Activated naive CD4-positive, alpha-beta T cell treated with anti-CD3 and anti-CD28 coated beads for 36 hours (primary cell): ENCODE results near the gene MKLN1. TPM values are rescaled to one million over a fixed set of nuclear protein-coding genes. Genes with fewer than 3 reads are reported as not detected.
"Not testable (repeated sequence)": the region's sequence is repeated elsewhere in the genome, so short reads cannot be mapped to it uniquely, and the experiment has no call there.

ENCODE experiments used
- CTCF ChIA-PET: fragments of 350-600 bp; sonication (Branson Sonifier 250); formaldehyde crosslinking; loops from one replicate; lab custom pipeline; 2021; ENCODE audit warnings: antibody characterized with exemption; lab: Charles Lee
- DNase-seq: peaks from one replicate; pipeline ENCODE4 v3.0.0-alpha.2; 2020
- H3K27ac Mint-ChIP-seq: one replicate; pipeline ENCODE4 v1.8.0; 2021; ENCODE audit warnings: mild to moderate bottlenecking, mixed read lengths
- H3K27me3 Mint-ChIP-seq: one replicate; pipeline ENCODE4 v1.8.0; 2021; ENCODE audit warnings: low read depth, mixed read lengths
- H3K36me3 Mint-ChIP-seq: one replicate; pipeline ENCODE4 v1.8.0; 2021; ENCODE audit warnings: low read depth, mixed read lengths
- H3K4me1 Mint-ChIP-seq: one replicate; pipeline ENCODE4 v1.8.0; 2021; ENCODE audit warnings: low read depth, mixed read lengths
- H3K4me3 Mint-ChIP-seq: one replicate; pipeline ENCODE4 v1.8.0; 2021; ENCODE audit warnings: mild to moderate bottlenecking, moderate library complexity, mixed read lengths
- H3K9me3 Mint-ChIP-seq: one replicate; pipeline ENCODE4 v1.8.0; 2021; ENCODE audit warnings: mixed read lengths
- intact Hi-C: fragments of 100-400 bp; cut with micrococcal nuclease; formaldehyde crosslinking; loops from one replicate; pipeline ENCODE4 v1.15.1; 2023
- total RNA-seq, 2 experiments: library from RNA; stranded (reverse); gene quantifications; one replicate each; pipeline ENCODE4 v1.2.3, GENCODE V29; 2021

MKLN1 gene
- total RNA-seq, 2 experiments from 2014 or later = 29.8 to 34.9 TPM

GRCh38 chr7:131501930-131502685, 174.4 kb downstream of the MKLN1 start:
- CTCF ChIA-PET = interaction anchor here (0.6 to 3.0 kb wide), 4 partner anchors 11 to 59 kb away, joined by 3 to 8 read pairs (median 3); no protein-coding TSS in a partner anchor
- peaks cover 3% of the 10 kb centered on the region for H3K36me3 Mint-ChIP-seq
- no peak overlapping the region for H3K27ac Mint-ChIP-seq
- H3K4me1 Mint-ChIP-seq = peaks cover 35% of the 10 kb centered on the region
- no peak for DNase-seq
- no peaks in the 10 kb centered on the region for H3K9me3 Mint-ChIP-seq
- H3K4me3 Mint-ChIP-seq = no peak overlapping the region
- intact Hi-C loops = loop anchor here (1.0 to 2.0 kb wide), 3 partner anchors 267 to 395 kb away; no protein-coding TSS in a partner anchor
- no peaks in the 10 kb centered on the region for H3K27me3 Mint-ChIP-seq

- H3K27me3 Mint-ChIP-seq = peaks cover under 1% of the 10 kb centered on the region
- H3K9me3 Mint-ChIP-seq = no peaks in the 10 kb centered on the region
- no peak for DNase-seq
- intact Hi-C loops = no loop called here
- peaks cover 38% of the 10 kb centered on the region for H3K4me1 Mint-ChIP-seq
- CTCF ChIA-PET = interaction anchor here (0.6 to 3.0 kb wide), 5 partner anchors 10 to 390 kb away, joined by 3 to 8 read pairs (median 3); no protein-coding TSS in a partner anchor
- no peak overlapping the region for H3K4me3 Mint-ChIP-seq
- H3K36me3 Mint-ChIP-seq = peaks cover under 1% of the 10 kb centered on the region
- no peak overlapping the region for H3K27ac Mint-ChIP-seq
Measured at GRCh38 chr7:131502810-131503508, 175.3 kb downstream of the MKLN1 start.

DNA sequence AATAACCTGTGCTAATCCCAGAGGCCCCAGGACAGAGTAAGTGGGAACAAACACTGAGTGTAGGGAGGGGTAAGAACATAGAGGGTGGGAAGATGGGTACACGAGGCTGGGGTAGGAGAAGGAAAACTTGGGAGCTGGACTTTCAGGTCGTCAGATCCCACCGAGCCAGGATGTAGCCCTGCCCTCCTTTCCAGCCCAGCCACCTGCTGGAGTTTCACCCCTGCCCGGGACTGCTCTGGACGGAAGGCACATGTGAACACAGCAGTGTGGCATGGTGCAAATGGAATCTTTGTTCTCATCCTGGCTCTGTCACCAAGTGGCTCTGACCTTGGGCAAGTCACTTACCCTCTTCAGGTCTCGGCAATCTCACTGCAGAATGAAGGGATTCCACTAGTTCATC, 176.0 kb downstream of the MKLN1 start:
- Mint-ChIP-seq H3K4me1 (peaks cover 43% of the 10 kb centered on the region), H3K4me3 (no peak overlapping the region), H3K27ac (no peak overlapping the region), H3K9me3 (no peaks in the 10 kb centered on the region), H3K27me3 (peaks cover 5% of the 10 kb centered on the region), H3K36me3 (no peaks in the 10 kb centered on the region)
- intact Hi-C loops = no loop called here
- CTCF ChIA-PET = interaction anchor here (0.6 to 3.0 kb wide), 4 partner anchors 11 to 391 kb away, joined by 3 to 8 read pairs (median 4); no protein-coding TSS in a partner anchor
- DNase-seq = no peak

- Mint-ChIP-seq H3K4me3 (no peak overlapping the region), H3K9me3 (no peaks in the 10 kb centered on the region), H3K4me1 (peaks cover 43% of the 10 kb centered on the region), H3K27me3 (peaks cover 8% of the 10 kb centered on the region), H3K27ac (no peak overlapping the region), H3K36me3 (no peaks in the 10 kb centered on the region)
- DNase-seq = no peak
- intact Hi-C loops = no loop called here
- CTCF ChIA-PET = interaction anchor here (0.5 to 3.0 kb wide), 4 partner anchors 9 to 150 kb away, joined by 3 to 8 read pairs (median 4); no protein-coding TSS in a partner anchor
Measured at GRCh38 chr7:131504157-131504899, 176.7 kb downstream of the MKLN1 start.

GRCh38 chr7:131505037-131505620, 177.5 kb downstream of the MKLN1 start:
- H3K4me3 Mint-ChIP-seq, H3K27me3 Mint-ChIP-seq, intact Hi-C loops, H3K36me3 Mint-ChIP-seq, H3K9me3 Mint-ChIP-seq, DNase-seq: not testable (repeated sequence)
- CTCF ChIA-PET = interaction anchor here (1.2 to 3.0 kb wide), 2 partner anchors 8 to 10 kb away, joined by 4 to 8 read pairs; no protein-coding TSS in a partner anchor
- Mint-ChIP-seq H3K4me1 (peaks cover 43% of the 10 kb centered on the region), H3K27ac (peak overlapping the region; percentile 59)

GRCh38 chr7:131505636-131506557, 178.2 kb downstream of the MKLN1 start:
- intact Hi-C loops = no loop called here
- Mint-ChIP-seq H3K36me3 (no peaks in the 10 kb centered on the region), H3K4me1 (peaks cover 36% of the 10 kb centered on the region), H3K9me3 (no peaks in the 10 kb centered on the region), H3K4me3 (no peak overlapping the region), H3K27ac (no peak overlapping the region), H3K27me3 (peaks cover 8% of the 10 kb centered on the region)
- CTCF ChIA-PET = interaction anchor here (1.2 to 1.3 kb wide), 2 partner anchors 8 to 42 kb away, joined by 4 read pairs; no protein-coding TSS in a partner anchor
- no peak for DNase-seq

DNA sequence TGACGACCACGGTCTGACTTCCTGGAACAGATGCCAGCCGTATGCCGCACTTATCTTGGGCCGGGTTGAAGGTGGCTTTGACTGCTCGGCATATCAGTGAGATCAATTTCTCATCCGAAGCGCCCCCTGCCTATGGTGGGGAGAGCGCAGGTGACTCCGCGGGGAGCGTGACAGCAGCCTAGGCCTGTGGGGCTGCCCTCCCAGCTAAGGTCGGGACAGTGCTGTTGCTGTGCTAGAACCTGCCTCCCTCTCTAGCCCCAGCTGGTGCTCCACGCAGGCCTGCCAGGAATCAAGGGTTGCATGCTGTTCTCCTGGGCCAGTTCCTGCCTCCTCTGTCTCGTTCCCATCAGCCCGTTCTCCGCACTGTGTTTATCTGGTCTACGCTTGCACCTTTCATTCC, 178.9 kb downstream of the MKLN1 start:
- Mint-ChIP-seq H3K9me3 (no peaks in the 10 kb centered on the region), H3K27me3 (peaks cover 8% of the 10 kb centered on the region), H3K4me1 (peaks cover 29% of the 10 kb centered on the region), H3K4me3 (no peak overlapping the region), H3K36me3 (no peaks in the 10 kb centered on the region), H3K27ac (no peak overlapping the region)
- DNase-seq = no peak
- CTCF ChIA-PET = interaction anchor here (0.6 to 2.9 kb wide), 6 partner anchors 8 to 148 kb away, joined by 3 to 13 read pairs (median 4); no protein-coding TSS in a partner anchor
- intact Hi-C loops = no loop called here

GRCh38 chr7:131507592-131508331, 180.1 kb downstream of the MKLN1 start:
- Mint-ChIP-seq H3K4me3 (no peak overlapping the region), H3K4me1 (peaks cover 22% of the 10 kb centered on the region), H3K9me3 (no peaks in the 10 kb centered on the region), H3K27me3 (peaks cover 8% of the 10 kb centered on the region), H3K36me3 (no peaks in the 10 kb centered on the region), H3K27ac (no peak overlapping the region)
- DNase-seq = peak; percentile 91
- CTCF ChIA-PET = interaction anchor here (0.6 to 2.9 kb wide), 14 partner anchors 7 to 1032 kb away, joined by 3 to 13 read pairs (median 4); no protein-coding TSS in a partner anchor
- intact Hi-C loops = loop anchor here (1.0 kb wide), 2 partner anchors 38 to 147 kb away; no protein-coding TSS in a partner anchor

GRCh38 chr7:131508754-131509486, 181.2 kb downstream of the MKLN1 start:
- no peaks in the 10 kb centered on the region for H3K9me3 Mint-ChIP-seq
- CTCF ChIA-PET = interaction anchor here (0.7 to 2.9 kb wide), 5 partner anchors 9 to 1033 kb away, joined by 3 to 13 read pairs (median 4); no protein-coding TSS in a partner anchor
- H3K27me3 Mint-ChIP-seq = peaks cover 10% of the 10 kb centered on the region
- intact Hi-C loops = loop anchor here (1.0 kb wide), 2 partner anchors 36 to 145 kb away; no protein-coding TSS in a partner anchor
- H3K27ac Mint-ChIP-seq = no peak overlapping the region
- H3K4me3 Mint-ChIP-seq = no peak overlapping the region
- no peaks in the 10 kb centered on the region for H3K36me3 Mint-ChIP-seq
- H3K4me1 Mint-ChIP-seq = peaks cover 23% of the 10 kb centered on the region
- DNase-seq = no peak
